HG03097 (cell line): Measurements from ENCODE around the gene PATJ.
"Not testable (repeated sequence)": the region's sequence is repeated elsewhere in the genome, so short reads cannot be mapped to it uniquely, and the experiment has no call there.

ENCODE experiments used
- ATAC-seq: cut with Tn5 transposase; IDR thresholded peaks from one replicate; pipeline ENCODE4 v1.9.1; 2021; ENCODE audit not compliant: unreplicated experiment, low FRiP score

PATJ gene

DNA sequence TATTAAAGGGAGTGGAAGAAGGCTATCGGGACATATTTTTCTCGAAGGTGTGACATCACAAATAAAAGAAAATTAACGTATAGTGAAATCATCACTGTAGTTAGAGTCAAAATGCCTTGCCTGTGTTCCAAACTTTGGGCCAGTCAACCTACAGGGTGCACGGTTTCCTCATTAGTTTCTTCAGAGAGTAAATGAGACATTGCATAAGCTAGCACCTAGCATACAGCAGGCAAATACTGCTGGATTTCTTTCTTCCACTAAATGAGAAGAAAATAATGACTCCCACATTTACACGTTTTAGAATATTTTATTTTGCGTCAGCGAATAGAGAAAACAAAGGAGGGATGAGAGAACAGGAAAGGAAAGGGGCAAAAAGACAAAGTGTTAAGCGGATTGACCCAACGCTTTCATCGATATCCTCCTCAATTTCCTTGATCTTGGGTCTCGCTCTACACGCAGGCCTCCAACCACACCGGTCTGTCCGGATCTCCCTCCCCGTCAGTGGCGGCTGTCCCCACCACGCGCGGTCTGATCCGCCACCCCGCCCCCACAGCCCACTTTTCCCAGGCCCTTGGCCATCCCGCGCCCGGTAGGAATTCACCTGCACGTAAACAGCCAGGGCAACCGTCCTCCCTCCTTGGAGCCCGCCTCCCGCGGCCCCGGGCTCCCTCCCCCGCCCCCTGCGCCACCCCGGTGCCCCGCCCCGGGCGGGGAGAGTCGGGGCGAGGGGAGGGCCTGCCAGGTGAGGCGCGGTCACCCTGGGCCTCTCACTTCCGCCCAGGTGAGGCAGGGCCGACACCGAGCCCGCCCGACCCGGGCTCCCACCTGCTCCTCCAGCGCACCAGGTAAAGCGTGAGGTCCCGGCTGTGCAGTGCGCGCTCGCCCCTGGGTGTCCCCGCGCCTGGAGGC is at the start of gene PATJ:
Gene PATJ, plus strand, starts transcription at position 770 of the 909 bp plus-strand sequence. CDS start 20,413 bp downstream, outside the sequence.
- ATAC-seq, result peak; percentile 75

- ATAC-seq, result no peak
Observed at GRCh38 chr1:61699911-61700851, 42.1 kb upstream of the PATJ start.

GRCh38 chr1:61708953-61709907 is 33.0 kb upstream of the PATJ start:
- ATAC-seq, result no peak

- ATAC-seq, result no peak
Observed at GRCh38 chr1:61709908-61710289, 32.4 kb upstream of the PATJ start.

DNA sequence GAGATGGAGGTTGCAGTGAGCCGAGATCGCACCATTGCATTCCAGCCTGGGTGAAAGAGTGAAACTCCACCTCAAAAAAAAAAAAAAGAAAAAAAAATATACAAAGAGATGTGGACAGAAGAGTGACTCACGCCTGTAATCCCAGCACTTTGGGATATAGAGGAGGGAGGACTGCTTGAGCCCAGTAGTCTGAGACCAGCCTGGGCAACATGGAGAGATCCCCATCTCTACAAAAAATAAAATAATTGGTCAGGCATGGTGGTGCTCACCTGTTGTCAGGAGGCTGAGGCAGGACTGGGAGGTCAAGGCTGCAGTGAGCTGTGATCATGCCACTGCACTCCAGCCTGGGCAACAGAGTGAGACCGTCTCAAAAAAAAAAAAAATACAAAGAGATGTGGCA is 31.0 kb upstream of the PATJ start:
- not testable (repeated sequence) for ATAC-seq

GRCh38 chr1:61711969-61712368 is 30.3 kb upstream of the PATJ start:
- no peak for ATAC-seq

GRCh38 chr1:61718996-61719663 is 23.1 kb upstream of the PATJ start:
- ATAC-seq, result not testable (repeated sequence)

GRCh38 chr1:61724506-61724812 is 17.8 kb upstream of the PATJ start:
- no peak for ATAC-seq

DNA sequence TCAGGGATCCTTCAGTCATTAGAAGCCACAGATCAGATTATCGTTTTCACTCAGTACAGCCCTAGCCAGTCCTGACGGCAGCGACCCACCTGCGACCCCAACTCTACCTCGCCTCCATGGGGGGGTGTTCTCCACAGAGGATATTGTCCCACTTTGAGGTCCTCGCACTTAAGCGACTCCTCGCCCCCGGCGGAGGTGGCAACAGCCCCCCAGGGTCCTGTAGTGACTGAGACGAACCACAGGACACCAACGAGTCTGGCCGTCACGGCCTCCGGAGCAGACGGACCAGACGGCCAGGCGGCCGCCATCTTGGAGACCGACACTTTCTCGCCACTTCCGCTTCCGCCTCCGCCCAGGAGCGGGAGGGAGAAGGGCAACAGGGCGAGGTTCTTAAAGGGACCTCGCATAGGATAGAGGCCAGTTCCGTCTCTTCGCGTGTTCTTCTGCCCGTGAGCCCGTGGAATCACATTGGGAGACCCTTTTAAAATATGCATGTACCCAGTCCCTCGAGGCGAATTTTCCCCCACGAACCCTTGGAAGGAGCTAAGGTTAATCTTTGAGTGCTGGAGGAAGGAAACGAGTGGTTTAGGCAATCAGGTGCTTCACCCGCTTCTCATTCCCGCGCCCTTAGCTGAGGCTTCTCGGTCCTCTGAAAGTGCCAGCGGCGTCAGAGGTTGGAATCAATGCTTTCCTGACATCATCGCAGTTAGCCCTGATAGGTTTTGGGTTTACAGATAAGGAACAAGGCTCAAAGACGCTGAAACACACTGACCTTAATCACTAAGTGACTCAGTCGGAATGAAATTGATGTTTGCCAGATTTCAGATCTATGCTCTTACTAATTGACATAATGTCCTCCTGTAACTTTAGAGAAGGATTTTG is 17.2 kb upstream of the PATJ start, which contains the start of gene TM2D1:
Gene TM2D1, minus strand, starts transcription at position 329 of the 882 bp plus-strand sequence. Its CDS starts 21 bp downstream, at position 308.
- peak; percentile 99 for ATAC-seq

DNA sequence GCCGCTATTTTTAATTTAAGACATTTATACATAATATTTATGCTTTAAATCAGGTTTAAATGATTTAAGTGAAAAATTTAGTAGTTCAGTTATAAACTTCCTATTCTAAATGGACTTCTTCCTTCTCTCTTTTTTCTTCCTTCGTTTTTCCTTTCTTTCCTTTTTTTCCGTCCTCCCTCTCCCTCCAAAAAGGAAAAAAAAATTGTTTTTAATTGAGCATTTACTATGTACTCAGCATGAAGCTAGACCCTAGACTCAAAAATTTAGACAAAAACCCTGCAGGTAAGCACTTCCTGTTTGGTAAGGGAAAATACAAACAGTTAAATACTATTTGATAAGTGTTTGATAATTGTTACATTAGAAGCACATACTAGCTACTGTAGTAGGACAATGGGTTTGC is 14.7 kb upstream of the PATJ start:
- no peak for ATAC-seq

GRCh38 chr1:61730679-61731078 is 11.6 kb upstream of the PATJ start:
- not testable (repeated sequence) for ATAC-seq

- no peak for ATAC-seq
Observed at GRCh38 chr1:61732726-61733125, 9.6 kb upstream of the PATJ start.

DNA sequence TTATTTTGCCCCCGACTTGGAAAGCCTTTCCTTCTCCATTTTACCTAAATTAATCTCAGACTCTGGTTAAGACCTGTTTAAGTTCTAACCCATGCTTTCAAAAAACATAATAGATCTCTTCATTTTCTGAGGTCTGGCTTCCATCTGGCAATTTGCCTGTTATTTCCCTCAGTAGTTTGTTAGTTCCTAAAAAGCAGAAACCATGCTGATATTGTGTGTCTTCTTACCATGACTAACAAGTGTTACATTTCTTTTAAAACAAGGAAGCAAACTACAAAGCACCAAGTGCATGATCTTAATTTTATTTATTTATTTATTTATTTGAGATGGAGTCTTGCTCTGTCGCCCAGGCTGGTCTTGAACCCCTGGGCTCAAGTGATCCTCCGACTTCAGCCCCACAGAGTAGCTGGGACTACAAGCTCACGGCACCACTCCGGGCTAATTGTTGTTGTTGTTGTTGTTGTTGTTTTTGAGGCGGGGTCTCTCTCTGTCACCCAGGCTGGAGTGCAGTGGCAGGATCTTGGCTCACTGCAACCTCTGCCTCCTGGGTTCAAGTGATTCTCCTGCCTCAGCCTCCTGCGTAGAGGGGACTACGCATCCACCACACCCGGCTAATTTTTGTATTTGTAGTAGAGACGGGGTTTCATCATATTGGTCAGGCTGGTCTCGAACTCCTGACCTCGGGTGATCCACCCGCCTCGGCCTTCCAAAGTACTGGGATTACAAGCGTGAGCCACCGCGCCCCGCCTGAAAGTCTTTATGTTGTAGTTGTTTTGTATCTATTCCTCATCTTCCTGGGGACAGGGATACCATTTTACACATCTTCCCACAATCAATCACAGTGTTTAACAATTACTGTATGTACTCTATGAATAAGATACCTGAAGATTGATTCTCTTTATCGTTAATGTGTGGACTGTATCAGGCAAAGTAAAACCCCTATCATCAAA is 1.3 kb upstream of the PATJ start:
- ATAC-seq, result no peak

DNA sequence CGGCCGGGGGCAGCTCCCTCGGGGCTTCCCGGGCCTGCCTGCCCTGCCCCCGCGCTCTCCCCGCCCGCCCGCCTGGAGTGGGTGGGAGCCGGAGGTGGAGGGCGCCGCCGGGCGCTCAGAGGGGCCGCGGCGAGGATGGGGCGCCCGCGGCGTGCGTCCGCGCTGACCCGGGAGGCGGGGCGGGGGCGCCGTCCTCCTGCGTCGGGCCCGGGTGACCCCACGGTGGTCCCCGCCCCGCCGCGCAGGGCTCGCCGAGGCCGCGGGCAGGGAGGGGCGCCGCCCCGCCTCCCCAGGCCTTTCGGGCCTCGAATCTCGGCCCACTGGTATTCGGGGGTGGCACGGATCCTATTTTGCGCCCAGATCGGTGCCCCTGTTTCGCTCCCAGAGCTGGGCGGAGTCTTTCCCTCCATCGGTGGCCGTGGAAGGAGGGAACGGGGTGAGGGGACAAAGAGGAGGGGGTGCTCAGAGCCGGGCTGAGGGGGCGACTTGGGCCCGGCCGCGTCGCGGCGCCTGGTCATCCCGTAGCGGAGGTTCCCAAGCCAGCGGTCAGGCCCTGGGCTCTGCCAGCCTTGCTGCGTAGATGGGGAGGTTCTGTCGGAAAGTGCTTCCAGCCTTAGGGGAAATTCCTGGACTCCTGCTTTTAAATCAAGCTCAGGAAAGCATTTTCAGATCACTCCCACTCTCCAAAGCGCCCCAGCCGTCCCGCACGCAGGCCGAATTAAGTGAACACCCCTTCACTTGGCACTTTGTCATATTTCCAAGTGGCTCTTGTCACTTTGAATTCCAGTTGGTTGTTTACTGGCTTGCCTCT is 545 bp downstream of the PATJ start:
- ATAC-seq, result peak; percentile 57

DNA sequence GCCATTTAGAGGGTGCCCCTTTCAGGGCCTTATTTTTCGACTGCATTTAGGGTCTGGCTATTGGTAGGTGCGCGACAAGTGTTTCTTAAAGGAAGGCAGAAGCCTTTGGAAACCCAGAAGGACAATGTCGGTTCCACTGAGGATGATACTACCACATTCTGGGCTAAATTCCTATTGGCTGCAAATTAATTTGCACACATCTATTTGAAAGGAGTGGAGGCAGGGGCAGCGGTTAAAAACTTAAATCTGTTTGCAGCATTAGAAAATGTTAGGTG is 1.1 kb downstream of the PATJ start:
- no peak for ATAC-seq

DNA sequence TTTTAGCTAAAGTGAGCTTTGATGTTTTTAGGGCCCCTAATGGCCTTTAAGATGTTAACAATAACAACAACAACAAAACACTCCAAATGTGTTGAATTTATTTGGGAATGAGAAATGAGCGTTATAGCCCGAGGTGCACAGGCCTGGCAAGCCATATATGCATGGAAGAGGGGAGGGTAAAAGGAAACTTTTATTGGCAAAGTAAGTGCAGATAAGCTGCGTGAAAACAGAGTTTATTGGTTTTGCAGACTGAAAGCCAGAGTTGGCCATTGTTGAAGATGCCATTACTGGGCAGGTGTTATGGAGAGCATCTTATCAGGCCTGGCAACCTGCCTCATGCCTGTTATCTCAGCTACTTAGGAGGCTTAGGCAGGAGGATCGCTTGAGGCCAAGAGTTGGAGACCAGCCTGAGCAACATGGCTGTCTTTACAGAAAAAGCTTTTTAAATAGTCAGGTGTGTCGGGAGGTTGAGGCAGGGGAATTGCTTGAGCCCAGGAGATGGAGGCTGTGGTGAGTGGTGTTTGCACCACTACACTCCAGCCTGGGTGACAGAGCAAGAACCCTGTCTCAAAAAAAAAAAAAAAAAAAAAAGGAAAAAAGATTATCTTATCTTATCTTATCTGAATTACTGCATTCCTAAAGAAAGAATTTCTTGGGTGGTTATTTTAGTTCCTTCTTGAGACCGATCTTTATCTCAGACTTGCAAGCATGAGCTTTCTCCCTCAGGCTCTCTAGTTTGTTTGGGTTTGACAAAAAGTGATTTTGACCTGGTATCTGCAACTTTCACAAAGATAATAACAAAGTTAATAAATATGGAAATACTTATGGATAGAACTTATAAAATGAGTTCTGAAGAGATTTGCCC is 1.7 kb downstream of the PATJ start:
- ATAC-seq, result no peak
